ENCODE data around the gene TBC1D32.
"Not testable (repeated sequence)": the region's sequence is repeated elsewhere in the genome, so short reads cannot be mapped to it uniquely, and the experiment has no call there.

The TBC1D32 gene

GRCh38 chr6:121110733-121111132, 223.5 kb downstream of the TBC1D32 start:
- DNase-seq, result no peak

- DNase-seq, result no peak
These were observed 227.3 kb downstream of the TBC1D32 start for GRCh38 chr6:121106962-121107361.

- no peak for DNase-seq
These were observed 228.8 kb downstream of the TBC1D32 start for GRCh38 chr6:121105461-121105860.

- no peak for DNase-seq
These were observed 240.4 kb downstream of the TBC1D32 start for GRCh38 chr6:121093928-121094327.

GRCh38 chr6:121090492-121090891, 243.8 kb downstream of the TBC1D32 start:
- no peak for DNase-seq

- no peak for DNase-seq
These were observed 247.4 kb downstream of the TBC1D32 start for GRCh38 chr6:121086876-121087275.

- DNase-seq, result no peak
These were observed 258.2 kb downstream of the TBC1D32 start for GRCh38 chr6:121076119-121076518.

GRCh38 chr6:121068749-121069148, 265.5 kb downstream of the TBC1D32 start:
- DNase-seq, result not testable (repeated sequence)

- DNase-seq, result no peak
These were observed 266.9 kb downstream of the TBC1D32 start for GRCh38 chr6:121067381-121067780.

- DNase-seq, result no peak
These were observed 269.9 kb downstream of the TBC1D32 start for GRCh38 chr6:121064345-121064744.

GRCh38 chr6:121055572-121056163, 278.6 kb downstream of the TBC1D32 start:
- no peak for DNase-seq

- not testable (repeated sequence) for DNase-seq
These were observed 285.7 kb downstream of the TBC1D32 start for GRCh38 chr6:121048593-121048992.

GRCh38 chr6:121044905-121045304, 289.4 kb downstream of the TBC1D32 start:
- not testable (repeated sequence) for DNase-seq

- DNase-seq, result not testable (repeated sequence)
These were observed 290.6 kb downstream of the TBC1D32 start for GRCh38 chr6:121043706-121044105.

- not testable (repeated sequence) for DNase-seq
These were observed 291.1 kb downstream of the TBC1D32 start for GRCh38 chr6:121043211-121043610.

GRCh38 chr6:121042766-121043165, 291.5 kb downstream of the TBC1D32 start:
- no peak for DNase-seq

GRCh38 chr6:121040831-121041230, 293.4 kb downstream of the TBC1D32 start:
- DNase-seq, result no peak

- no peak for DNase-seq
These were observed 301.2 kb downstream of the TBC1D32 start for GRCh38 chr6:121033091-121033490.

GRCh38 chr6:121032268-121033006, 301.8 kb downstream of the TBC1D32 start:
- DNase-seq, result no peak
